HAP-1 (cell line): ENCODE results near the gene FOLR1.
A peak's percentile ranks its signal among the peaks of the same experiment; 100 is the strongest.
"Not testable (repeated sequence)": the region's sequence is repeated elsewhere in the genome, so short reads cannot be mapped to it uniquely, and the experiment has no call there.

Source experiments
- DNase-seq, 2 experiments: peaks; one replicate each; pipeline ENCODE4 v3.0.0-alpha.2; 2016 to 2020; ENCODE audit warnings: low spot score in 2 of 2
- H3K27me3 ChIP-seq: fragments of 250-450 bp; sonication (Bioruptor Pico); 2 replicates; pipeline ENCODE4 v1.5.1; 2020; ENCODE audit warnings: low read depth, mild to moderate bottlenecking, moderate library complexity
- H3K36me3 ChIP-seq: fragments of 250-450 bp; sonication (Bioruptor Pico); replicated peaks from 2 replicates; pipeline ENCODE4 v1.5.1; 2020; ENCODE audit warnings: mild to moderate bottlenecking
- H3K4me1 ChIP-seq: fragments of 250-450 bp; sonication (Bioruptor Pico); 2 replicates; pipeline ENCODE4 v1.5.1; 2020; ENCODE audit warnings: mild to moderate bottlenecking
- H3K4me3 ChIP-seq: fragments of 250-450 bp; sonication (Bioruptor Pico); 2 replicates; pipeline ENCODE4 v1.5.1; 2020; ENCODE audit warnings: mild to moderate bottlenecking, moderate library complexity
- H3K9me3 ChIP-seq: fragments of 250-450 bp; sonication (Bioruptor Pico); 2 replicates; pipeline ENCODE4 v1.5.1; 2020; ENCODE audit warnings: mild to moderate bottlenecking, moderate library complexity
- in situ Hi-C: fragments of 300-500 bp; cut with MboI; formaldehyde crosslinking; loops from 3 replicates; pipeline ENCODE4 v1.14.3; 2020; ENCODE audit warnings: low sequenced_read_pairs, inconsistent platforms, mixed read lengths

The FOLR1 gene

GRCh38 chr11:72191961-72192381, at the start of gene FOLR1:
Gene FOLR1 (plus strand): TSS chr11:72192140. CDS start chr11:72192174, 34 bp downstream.
- DNase-seq, result peak; percentile 50 to 74
- Histone ChIP-seq H3K27me3 (no peaks in the 10 kb centered on the region), H3K9me3 (no peaks in the 10 kb centered on the region), H3K4me1 (peaks cover 8% of the 10 kb centered on the region), H3K36me3 (no peaks in the 10 kb centered on the region), H3K4me3 (no peak within 1 kb of the TSS)
- in situ Hi-C loops, result no loop called here

GRCh38 chr11:72142543-72142942, 49.4 kb upstream of the FOLR1 start:
- H3K4me3 ChIP-seq, H3K4me1 ChIP-seq, H3K36me3 ChIP-seq, in situ Hi-C loops, H3K9me3 ChIP-seq, H3K27me3 ChIP-seq, DNase-seq: not testable (repeated sequence)

GRCh38 chr11:72144807-72145565, 47.0 kb upstream of the FOLR1 start:
- H3K4me1 ChIP-seq, result peaks cover 10% of the 10 kb centered on the region
- no peaks in the 10 kb centered on the region for H3K27me3 ChIP-seq
- in situ Hi-C loops, result no loop called here
- H3K9me3 ChIP-seq, result no peaks in the 10 kb centered on the region
- no peak overlapping the region for H3K4me3 ChIP-seq
- no peaks in the 10 kb centered on the region; the same call in 1 of the 2 replicates for H3K36me3 ChIP-seq
- peak in 1 of 2 experiments; percentile 44 for DNase-seq

GRCh38 chr11:72146625-72147024, 45.3 kb upstream of the FOLR1 start:
- Histone ChIP-seq H3K9me3 (no peaks in the 10 kb centered on the region), H3K4me3 (no peak overlapping the region), H3K27me3 (no peaks in the 10 kb centered on the region), H3K4me1 (peaks cover 16% of the 10 kb centered on the region), H3K36me3 (no peaks in the 10 kb centered on the region; the same call in 1 of the 2 replicates)
- no peak for DNase-seq
- in situ Hi-C loops, result no loop called here

GRCh38 chr11:72150882-72151281, 41.1 kb upstream of the FOLR1 start:
- Histone ChIP-seq H3K4me1 (peaks cover 9% of the 10 kb centered on the region), H3K27me3 (no peaks in the 10 kb centered on the region), H3K9me3 (no peaks in the 10 kb centered on the region), H3K36me3 (no peaks in the 10 kb centered on the region; the same call in 1 of the 2 replicates), H3K4me3 (no peak overlapping the region)
- in situ Hi-C loops, result no loop called here
- no peak for DNase-seq

GRCh38 chr11:72153874-72154273, 38.1 kb upstream of the FOLR1 start:
- H3K4me3 ChIP-seq, in situ Hi-C loops, H3K36me3 ChIP-seq, H3K27me3 ChIP-seq, DNase-seq, H3K9me3 ChIP-seq: not testable (repeated sequence)
- peaks cover 20% of the 10 kb centered on the region for H3K4me1 ChIP-seq

GRCh38 chr11:72154816-72155215, 37.1 kb upstream of the FOLR1 start:
- no peak for DNase-seq
- Histone ChIP-seq H3K4me3 (no peak overlapping the region), H3K27me3 (no peaks in the 10 kb centered on the region), H3K9me3 (no peaks in the 10 kb centered on the region), H3K4me1 (peaks cover 20% of the 10 kb centered on the region), H3K36me3 (no peaks in the 10 kb centered on the region)
- in situ Hi-C loops, result no loop called here

GRCh38 chr11:72155751-72156150, 36.2 kb upstream of the FOLR1 start:
- Histone ChIP-seq H3K36me3 (no peaks in the 10 kb centered on the region), H3K4me3 (no peak overlapping the region), H3K27me3 (no peaks in the 10 kb centered on the region), H3K9me3 (no peaks in the 10 kb centered on the region), H3K4me1 (peaks cover 20% of the 10 kb centered on the region)
- in situ Hi-C loops, result no loop called here
- no peak for DNase-seq

GRCh38 chr11:72157131-72157530, 34.8 kb upstream of the FOLR1 start:
- DNase-seq, result no peak
- peaks cover 12% of the 10 kb centered on the region for H3K4me1 ChIP-seq
- no peaks in the 10 kb centered on the region for H3K9me3 ChIP-seq
- no peak overlapping the region for H3K4me3 ChIP-seq
- in situ Hi-C loops, result no loop called here
- H3K36me3 ChIP-seq, result no peaks in the 10 kb centered on the region
- no peaks in the 10 kb centered on the region for H3K27me3 ChIP-seq

- no peak for DNase-seq
- H3K9me3 ChIP-seq, result peaks cover 2% of the 10 kb centered on the region; the same call in 1 of the 2 replicates
- peaks cover 29% of the 10 kb centered on the region for H3K4me1 ChIP-seq
- H3K4me3 ChIP-seq, result no peak overlapping the region
- in situ Hi-C loops, result no loop called here
- H3K36me3 ChIP-seq, result no peaks in the 10 kb centered on the region
- H3K27me3 ChIP-seq, result no peaks in the 10 kb centered on the region
These were observed 31.6 kb upstream of the FOLR1 start for GRCh38 chr11:72160319-72160718.

- Histone ChIP-seq H3K27me3 (no peaks in the 10 kb centered on the region), H3K4me1 (peaks cover 31% of the 10 kb centered on the region), H3K4me3 (no peak overlapping the region), H3K36me3 (no peaks in the 10 kb centered on the region), H3K9me3 (peaks cover 4% of the 10 kb centered on the region)
- no peak for DNase-seq
- in situ Hi-C loops, result no loop called here
These were observed 28.9 kb upstream of the FOLR1 start for GRCh38 chr11:72162891-72163492.

- in situ Hi-C loops, H3K4me3 ChIP-seq, H3K9me3 ChIP-seq, H3K27me3 ChIP-seq, H3K36me3 ChIP-seq, DNase-seq: not testable (repeated sequence)
- peaks cover 39% of the 10 kb centered on the region for H3K4me1 ChIP-seq
These were observed 27.8 kb upstream of the FOLR1 start for GRCh38 chr11:72164187-72164586.

GRCh38 chr11:72169046-72169555, 22.8 kb upstream of the FOLR1 start:
- peaks cover 34% of the 10 kb centered on the region for H3K4me1 ChIP-seq
- H3K9me3 ChIP-seq, H3K27me3 ChIP-seq, in situ Hi-C loops, H3K36me3 ChIP-seq, H3K4me3 ChIP-seq: not testable (repeated sequence)
- peak; percentile 71 to 76 for DNase-seq

GRCh38 chr11:72169754-72170153, 22.2 kb upstream of the FOLR1 start:
- H3K4me3 ChIP-seq, H3K9me3 ChIP-seq, H3K27me3 ChIP-seq, H3K36me3 ChIP-seq, in situ Hi-C loops: not testable (repeated sequence)
- DNase-seq, result peak in 1 of 2 experiments; percentile 50
- H3K4me1 ChIP-seq, result peaks cover 32% of the 10 kb centered on the region
